HG03039 (cell line): ENCODE measurements around the gene UBE2V1.
"Not testable (repeated sequence)": the region's sequence is repeated elsewhere in the genome, so short reads cannot be mapped to it uniquely, and the experiment has no call there.

Experiments used
- ATAC-seq: cut with Tn5 transposase; IDR thresholded peaks from one replicate; pipeline ENCODE4 v1.9.1; 2021; ENCODE audit warnings: mild to moderate bottlenecking, moderate library complexity; ENCODE audit not compliant: unreplicated experiment

The UBE2V1 gene

GRCh38 chr20:50138120-50138478 is 25.1 kb upstream of the UBE2V1 start:
- no peak for ATAC-seq

GRCh38 chr20:50137702-50138101 is 24.8 kb upstream of the UBE2V1 start:
- ATAC-seq = not testable (repeated sequence)

GRCh38 chr20:50136822-50137599 is 24.1 kb upstream of the UBE2V1 start:
- ATAC-seq = no peak

GRCh38 chr20:50135157-50135556 is 22.2 kb upstream of the UBE2V1 start:
- ATAC-seq = not testable (repeated sequence)

- no peak for ATAC-seq
Measured at GRCh38 chr20:50133474-50134217, 20.7 kb upstream of the UBE2V1 start.

- no peak for ATAC-seq
Measured at GRCh38 chr20:50133041-50133440, 20.1 kb upstream of the UBE2V1 start.

GRCh38 chr20:50130995-50131394 is 18.0 kb upstream of the UBE2V1 start:
- ATAC-seq = no peak

- ATAC-seq = no peak
Measured at GRCh38 chr20:50130356-50130723, 17.4 kb upstream of the UBE2V1 start.

GRCh38 chr20:50129662-50130355 is 16.9 kb upstream of the UBE2V1 start:
- ATAC-seq = no peak

GRCh38 chr20:50128520-50128905 is 15.6 kb upstream of the UBE2V1 start:
- no peak for ATAC-seq

GRCh38 chr20:50127587-50128519 is 14.9 kb upstream of the UBE2V1 start:
- ATAC-seq = no peak

- no peak for ATAC-seq
Measured at GRCh38 chr20:50126662-50127061, 13.7 kb upstream of the UBE2V1 start.

- ATAC-seq = no peak
Measured at GRCh38 chr20:50125279-50125678, 12.3 kb upstream of the UBE2V1 start.

- ATAC-seq = no peak
Measured at GRCh38 chr20:50124496-50124895, 11.5 kb upstream of the UBE2V1 start.

GRCh38 chr20:50123418-50123817 is 10.5 kb upstream of the UBE2V1 start:
- no peak for ATAC-seq

GRCh38 chr20:50122763-50123162 is 9.8 kb upstream of the UBE2V1 start:
- ATAC-seq = no peak

- no peak for ATAC-seq
Measured at GRCh38 chr20:50121858-50122271, 8.9 kb upstream of the UBE2V1 start.

- ATAC-seq = no peak
Measured at GRCh38 chr20:50120935-50121693, 8.2 kb upstream of the UBE2V1 start.

- no peak for ATAC-seq
Measured at GRCh38 chr20:50118203-50118602, 5.3 kb upstream of the UBE2V1 start.

GRCh38 chr20:50116368-50116999 is 3.5 kb upstream of the UBE2V1 start:
- no peak for ATAC-seq
